ENCODE data around the gene PAFAH1B1.

PAFAH1B1 gene

DNA sequence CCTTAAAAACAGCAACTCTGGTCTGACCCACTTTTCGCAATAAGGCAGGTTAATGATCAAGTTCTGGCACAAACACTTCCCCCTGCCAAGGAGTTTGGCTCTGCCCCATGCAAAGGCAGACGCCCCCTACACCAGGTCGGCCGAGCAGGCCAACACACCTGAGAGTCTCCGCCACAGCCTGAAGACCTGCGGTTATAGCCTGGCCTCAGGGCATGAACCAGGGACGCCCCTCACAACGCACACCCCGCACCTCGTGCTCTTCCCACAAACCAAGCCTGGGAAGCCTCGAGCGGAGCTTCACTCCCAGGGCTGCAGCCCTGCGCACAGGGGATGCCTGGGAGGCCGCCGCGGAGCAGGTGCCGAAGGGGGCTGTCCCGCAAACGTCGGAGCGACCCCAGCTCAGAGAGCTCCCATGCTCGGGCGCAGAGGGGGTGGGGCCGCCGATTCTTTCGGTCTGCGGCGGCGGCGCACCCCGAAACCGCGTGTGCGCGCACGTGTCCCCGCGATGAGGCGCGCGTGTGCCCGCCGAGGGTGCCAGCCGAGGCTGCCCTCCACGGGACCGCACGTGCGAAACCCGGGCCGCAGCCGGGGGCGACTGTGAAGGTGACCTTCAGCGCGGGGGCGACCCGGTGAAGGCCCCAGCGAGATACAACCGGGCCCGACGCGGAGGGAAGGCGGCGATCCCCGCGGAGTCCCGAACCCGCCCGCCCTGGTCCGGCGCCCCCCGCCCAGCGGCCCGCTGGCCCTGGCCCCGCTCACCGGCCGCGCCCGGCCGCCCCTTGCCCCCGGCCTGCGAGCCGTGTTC, 117.6 kb downstream of the PAFAH1B1 start:
- in situ Hi-C loops (cut with MboI; ENCODE audit: low pct_unique_long_range_greater_than_20kb, low sequenced_read_pairs, unreplicated experiment) = no loop called here
- no peak for DNase-seq (ENCODE audit: low spot score)
- TF ChIP-seq, protein P1, sequence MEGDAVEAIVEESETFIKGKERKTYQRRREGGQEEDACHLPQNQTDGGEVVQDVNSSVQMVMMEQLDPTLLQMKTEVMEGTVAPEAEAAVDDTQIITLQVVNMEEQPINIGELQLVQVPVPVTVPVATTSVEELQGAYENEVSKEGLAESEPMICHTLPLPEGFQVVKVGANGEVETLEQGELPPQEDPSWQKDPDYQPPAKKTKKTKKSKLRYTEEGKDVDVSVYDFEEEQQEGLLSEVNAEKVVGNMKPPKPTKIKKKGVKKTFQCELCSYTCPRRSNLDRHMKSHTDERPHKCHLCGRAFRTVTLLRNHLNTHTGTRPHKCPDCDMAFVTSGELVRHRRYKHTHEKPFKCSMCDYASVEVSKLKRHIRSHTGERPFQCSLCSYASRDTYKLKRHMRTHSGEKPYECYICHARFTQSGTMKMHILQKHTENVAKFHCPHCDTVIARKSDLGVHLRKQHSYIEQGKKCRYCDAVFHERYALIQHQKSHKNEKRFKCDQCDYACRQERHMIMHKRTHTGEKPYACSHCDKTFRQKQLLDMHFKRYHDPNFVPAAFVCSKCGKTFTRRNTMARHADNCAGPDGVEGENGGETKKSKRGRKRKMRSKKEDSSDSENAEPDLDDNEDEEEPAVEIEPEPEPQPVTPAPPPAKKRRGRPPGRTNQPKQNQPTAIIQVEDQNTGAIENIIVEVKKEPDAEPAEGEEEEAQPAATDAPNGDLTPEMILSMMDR (IDR thresholded peaks at IDR 0.05; ENCODE audit: extremely low read depth, insufficient read depth, missing control alignments) = no peak

DNA sequence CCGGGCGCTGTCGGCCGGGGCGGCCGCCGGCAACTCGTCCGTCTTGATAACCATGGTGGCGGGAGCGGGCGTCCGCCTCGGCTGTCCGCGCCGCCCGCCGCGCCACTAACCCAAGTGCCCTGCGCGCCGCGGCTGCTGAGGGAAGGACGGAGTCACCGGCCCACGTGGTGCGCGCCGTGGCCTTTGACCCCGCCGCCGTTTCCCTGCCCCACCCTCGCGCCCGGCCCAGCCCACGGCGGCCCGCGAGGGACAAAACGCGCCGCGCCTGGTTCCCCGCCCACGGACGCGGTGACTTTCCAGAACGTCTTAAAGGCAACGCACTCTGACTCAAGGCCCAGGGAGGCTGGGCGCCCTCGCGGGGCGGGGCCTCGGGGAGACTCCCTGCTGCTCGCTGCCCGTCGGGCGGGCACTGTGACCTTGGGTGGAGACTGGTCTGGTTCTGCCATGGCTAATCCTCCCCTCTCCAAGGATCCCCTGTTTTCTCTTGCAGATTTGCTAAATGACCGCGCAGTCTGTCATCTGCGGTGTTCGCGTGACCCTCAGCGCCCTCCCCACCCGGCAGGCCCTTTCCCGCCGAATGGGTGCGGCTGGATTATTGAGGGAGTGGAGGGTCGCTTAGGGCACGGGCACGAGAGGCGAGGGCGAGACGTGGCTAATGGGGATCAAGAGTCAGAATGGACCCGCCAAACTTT, 118.3 kb downstream of the PAFAH1B1 start, which contains the start of gene CLUH:
CLUH (minus strand) TSS at position 157 of the 692 bp plus-strand sequence; CDS start at position 54, 103 bp downstream.
- in situ Hi-C loops (cut with MboI; ENCODE audit: low pct_unique_long_range_greater_than_20kb, low sequenced_read_pairs, unreplicated experiment) = no loop called here
- TF ChIP-seq, protein P1 (IDR thresholded peaks at IDR 0.05; ENCODE audit: extremely low read depth, insufficient read depth, missing control alignments) = no peak
- DNase-seq (ENCODE audit: low spot score) = peak; percentile 99

DNA sequence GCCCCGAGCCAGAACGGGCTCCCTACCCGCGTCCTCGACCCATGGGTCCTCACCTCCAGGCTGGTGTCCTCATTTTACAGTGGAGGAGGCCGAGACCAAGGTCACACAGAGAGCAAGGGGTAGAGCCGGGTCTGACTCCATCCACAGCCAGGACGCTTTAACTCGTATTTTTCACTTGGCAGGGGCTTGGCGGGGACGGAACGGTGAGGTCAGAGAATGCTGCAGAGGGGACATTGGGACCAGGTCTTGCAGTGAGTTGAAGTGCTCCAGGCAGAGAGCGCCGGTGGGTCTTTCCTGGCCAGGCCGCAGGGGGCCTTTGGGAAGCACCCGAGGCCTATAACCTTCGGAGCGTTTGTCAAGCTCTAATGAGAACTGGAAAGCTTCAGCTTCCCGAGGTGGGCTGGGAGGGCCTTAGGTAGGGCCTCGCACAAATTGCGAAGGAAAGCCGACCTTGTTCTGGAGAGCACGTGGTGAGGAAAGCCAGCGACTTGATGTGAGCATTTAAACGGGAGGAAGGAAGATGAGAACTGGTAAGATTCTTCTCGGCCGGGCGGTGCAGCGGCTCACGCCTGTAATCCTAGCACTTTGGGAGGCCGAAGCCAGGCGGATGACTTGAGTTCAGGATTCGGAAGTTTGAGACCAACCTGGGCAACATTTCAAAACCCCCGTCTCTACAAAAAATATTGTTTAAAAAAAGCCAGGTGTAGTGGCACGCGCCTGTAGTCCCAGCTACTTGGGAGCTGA, 119.0 kb downstream of the PAFAH1B1 start:
- no peak for DNase-seq (ENCODE audit: low spot score)
- in situ Hi-C loops (cut with MboI; ENCODE audit: low pct_unique_long_range_greater_than_20kb, low sequenced_read_pairs, unreplicated experiment) = no loop called here
- TF ChIP-seq, protein P1 (IDR thresholded peaks at IDR 0.05; ENCODE audit: extremely low read depth, insufficient read depth, missing control alignments) = no peak

DNA sequence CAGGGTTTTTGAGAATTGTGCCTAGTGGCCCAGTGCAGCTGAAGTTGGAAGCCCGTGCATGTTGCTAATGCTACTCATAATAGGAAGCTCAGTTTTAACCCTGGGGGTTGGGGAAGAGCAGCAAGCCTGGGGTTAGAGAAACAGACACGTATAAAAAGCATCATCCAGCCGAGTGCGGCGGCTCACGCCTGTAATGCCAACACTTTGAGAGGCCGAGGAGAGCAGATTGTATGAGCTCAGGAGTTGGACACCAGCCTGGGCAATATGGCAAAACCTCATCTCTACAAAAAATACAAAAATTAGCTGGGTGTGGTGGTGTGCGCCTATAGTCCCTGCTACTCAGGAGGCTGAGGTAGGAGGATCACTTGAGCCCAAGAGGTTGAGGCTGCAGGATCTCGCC, 120.4 kb downstream of the PAFAH1B1 start:
- TF ChIP-seq, protein P1 (IDR thresholded peaks at IDR 0.05; ENCODE audit: extremely low read depth, insufficient read depth, missing control alignments) = no peak
- DNase-seq (ENCODE audit: low spot score) = no peak
- in situ Hi-C loops (cut with MboI; ENCODE audit: low pct_unique_long_range_greater_than_20kb, low sequenced_read_pairs, unreplicated experiment) = no loop called here

DNA sequence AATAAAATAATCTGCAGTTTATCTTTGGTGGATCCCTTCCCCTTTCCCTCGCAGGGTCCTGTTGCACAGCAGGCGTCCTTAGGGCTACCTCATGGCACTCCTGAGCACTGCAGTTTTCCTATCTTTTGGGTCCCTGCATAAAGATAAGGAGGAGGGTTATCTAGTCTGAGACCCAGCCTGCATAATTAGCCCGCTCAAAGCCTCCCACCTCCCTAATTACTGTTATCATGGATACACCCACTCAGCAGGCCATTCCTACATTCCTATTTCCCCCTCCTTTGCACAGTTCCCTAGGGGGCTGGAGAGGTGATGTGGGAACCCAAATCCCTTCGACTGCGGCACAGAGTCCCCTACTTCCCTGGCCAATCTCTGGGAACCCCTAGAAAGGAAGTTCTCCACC, 123.2 kb downstream of the PAFAH1B1 start:
- TF ChIP-seq, protein P1 (IDR thresholded peaks at IDR 0.05; ENCODE audit: extremely low read depth, insufficient read depth, missing control alignments) = no peak
- in situ Hi-C loops (cut with MboI; ENCODE audit: low pct_unique_long_range_greater_than_20kb, low sequenced_read_pairs, unreplicated experiment) = no loop called here
- DNase-seq (ENCODE audit: low spot score) = no peak

DNA sequence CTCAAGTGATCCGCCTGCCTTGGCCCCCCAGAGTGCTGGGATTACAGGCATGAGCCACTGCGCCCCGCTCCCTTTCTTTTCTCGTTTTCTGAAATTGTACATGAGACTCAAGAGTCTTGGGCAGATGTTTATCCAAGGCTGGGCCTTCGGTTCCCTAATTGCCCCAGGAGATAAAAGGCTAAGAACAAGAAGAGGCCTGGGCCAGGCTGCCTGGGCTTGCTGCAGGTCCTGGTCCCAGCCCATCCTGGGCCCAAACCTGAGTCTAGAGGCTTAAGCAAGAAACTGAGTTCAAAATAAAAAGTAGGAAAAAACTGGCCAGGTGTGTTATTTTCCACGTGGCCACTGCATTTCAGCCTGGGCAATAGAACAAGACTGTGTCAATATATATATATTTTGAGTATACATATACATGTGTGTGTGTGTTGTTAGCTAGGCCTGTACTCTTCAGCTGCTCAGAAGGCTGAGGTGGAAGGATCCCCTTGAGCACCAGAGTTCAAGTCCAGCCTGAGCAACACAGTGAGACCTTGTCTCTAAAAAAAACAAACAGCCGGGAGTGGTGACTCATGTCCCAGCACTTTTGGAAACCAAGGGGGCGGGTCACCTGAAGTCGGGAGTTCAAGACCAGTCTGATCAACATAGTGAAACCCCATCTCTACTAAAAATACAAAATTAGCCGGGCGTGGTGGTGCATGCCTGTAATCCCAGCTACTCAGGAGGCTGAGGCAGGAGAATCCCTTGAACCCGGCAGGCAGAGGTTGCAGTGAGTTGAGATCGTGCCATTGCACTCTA, 124.9 kb downstream of the PAFAH1B1 start:
- TF ChIP-seq, protein P1 (IDR thresholded peaks at IDR 0.05; ENCODE audit: extremely low read depth, insufficient read depth, missing control alignments) = no peak
- DNase-seq (ENCODE audit: low spot score) = no peak
- in situ Hi-C loops (cut with MboI; ENCODE audit: low pct_unique_long_range_greater_than_20kb, low sequenced_read_pairs, unreplicated experiment) = no loop called here

Data from GM13977 (cell line).